C1 segment of cervical spinal cord (tissue), 14 donors: ENCODE measurements around the gene DHCR24.

Experiments
- DNase-seq, 14 donors: peaks; one replicate each; lab custom pipeline; 2025; lab: John Stamatoyannopoulos, UW

The DHCR24 gene

GRCh38 chr1:54865238-54866073 is 21.5 kb downstream of the DHCR24 start:
- DNase-seq = peak in 7 of 14 donors; percentile 6 to 50 (median 25)

DNA sequence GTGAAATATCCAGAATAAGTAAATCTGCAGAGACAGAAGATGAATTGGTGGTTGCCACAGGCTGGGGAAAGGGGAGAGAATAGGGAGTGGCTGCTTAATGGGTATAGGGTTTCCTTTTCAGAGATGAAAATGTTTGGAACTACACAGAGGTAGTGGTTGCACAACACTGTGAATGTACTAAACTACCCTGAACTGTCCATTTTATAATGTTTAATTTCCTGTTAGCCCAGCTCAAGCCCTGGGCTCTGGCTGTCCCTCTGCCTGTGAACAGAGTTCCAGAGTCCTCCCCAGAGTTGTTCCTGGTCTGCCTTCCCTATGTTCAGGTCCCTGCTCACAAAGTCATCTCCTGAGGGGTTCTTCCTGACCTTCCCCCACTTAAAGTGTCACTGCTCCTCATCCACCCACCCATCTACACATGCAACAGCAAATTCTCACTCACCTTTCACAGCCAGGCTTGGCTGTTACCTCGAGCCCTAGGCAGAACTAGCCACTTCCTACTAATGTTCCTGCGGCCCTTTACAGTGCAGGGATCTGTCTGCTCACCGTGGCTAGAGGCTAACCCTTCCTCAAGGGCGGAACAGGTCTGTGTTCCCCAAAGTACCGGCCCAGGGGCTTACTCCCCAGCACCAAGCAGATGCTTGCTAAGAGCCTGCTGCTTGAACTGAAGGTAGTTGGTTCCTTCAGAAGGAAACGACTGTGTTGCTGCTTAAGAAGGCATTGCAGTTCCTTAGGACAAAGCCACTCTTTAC is 22.4 kb downstream of the DHCR24 start:
- DNase-seq = no peak

DNA sequence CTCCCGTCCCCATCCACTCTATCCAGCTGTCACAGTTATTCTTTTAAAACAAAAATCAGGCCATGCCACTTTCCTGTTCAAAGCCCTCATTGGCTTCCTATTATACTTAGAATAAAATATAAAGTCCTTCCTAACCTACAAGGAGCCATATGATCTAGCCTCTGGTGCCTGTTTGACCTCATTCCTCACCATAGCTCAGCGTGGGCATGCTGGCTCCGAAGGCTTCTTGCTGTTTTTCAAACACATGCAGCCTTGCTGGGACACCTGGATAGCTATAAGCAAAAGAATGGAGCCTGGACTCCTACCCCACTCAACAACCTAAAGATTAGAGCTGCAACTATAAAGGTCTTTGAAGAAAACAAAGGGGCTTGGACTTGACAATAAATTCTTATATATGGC is 23.7 kb downstream of the DHCR24 start:
- DNase-seq = no peak

DNA sequence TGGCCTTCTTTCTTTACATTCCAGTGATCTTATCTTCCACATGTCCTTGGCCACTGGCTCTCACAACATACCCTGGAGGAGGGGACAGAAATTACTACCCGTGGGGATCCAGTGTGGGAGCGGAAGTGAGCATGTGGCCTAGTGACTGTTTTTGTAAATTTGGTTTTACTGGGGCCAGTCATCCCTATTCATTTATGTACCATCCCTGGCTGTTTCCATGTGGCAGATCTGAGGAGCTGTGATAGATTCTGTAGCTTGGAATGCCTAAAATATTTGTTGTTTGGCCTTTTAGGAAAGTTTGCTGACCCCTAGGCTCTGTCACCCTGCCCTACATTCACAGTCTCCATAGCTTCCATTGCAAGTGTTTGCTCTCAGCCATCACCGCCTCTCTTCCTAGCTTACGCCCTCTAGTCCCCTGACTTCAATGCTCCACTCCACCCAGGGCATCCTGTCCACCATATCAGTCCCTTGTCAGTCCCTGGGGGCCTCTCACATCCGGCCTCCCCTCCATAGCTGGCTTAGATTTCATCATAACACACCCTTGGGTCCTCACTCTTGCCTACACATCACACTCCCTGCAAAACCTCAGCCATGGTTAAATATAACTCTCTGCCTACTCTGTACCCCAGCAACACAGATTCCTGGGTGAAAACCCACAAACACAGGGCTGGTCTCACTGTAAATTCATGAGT is 25.8 kb downstream of the DHCR24 start:
- no peak for DNase-seq

GRCh38 chr1:54859700-54860391 is 27.1 kb downstream of the DHCR24 start:
- DNase-seq = no peak

DNA sequence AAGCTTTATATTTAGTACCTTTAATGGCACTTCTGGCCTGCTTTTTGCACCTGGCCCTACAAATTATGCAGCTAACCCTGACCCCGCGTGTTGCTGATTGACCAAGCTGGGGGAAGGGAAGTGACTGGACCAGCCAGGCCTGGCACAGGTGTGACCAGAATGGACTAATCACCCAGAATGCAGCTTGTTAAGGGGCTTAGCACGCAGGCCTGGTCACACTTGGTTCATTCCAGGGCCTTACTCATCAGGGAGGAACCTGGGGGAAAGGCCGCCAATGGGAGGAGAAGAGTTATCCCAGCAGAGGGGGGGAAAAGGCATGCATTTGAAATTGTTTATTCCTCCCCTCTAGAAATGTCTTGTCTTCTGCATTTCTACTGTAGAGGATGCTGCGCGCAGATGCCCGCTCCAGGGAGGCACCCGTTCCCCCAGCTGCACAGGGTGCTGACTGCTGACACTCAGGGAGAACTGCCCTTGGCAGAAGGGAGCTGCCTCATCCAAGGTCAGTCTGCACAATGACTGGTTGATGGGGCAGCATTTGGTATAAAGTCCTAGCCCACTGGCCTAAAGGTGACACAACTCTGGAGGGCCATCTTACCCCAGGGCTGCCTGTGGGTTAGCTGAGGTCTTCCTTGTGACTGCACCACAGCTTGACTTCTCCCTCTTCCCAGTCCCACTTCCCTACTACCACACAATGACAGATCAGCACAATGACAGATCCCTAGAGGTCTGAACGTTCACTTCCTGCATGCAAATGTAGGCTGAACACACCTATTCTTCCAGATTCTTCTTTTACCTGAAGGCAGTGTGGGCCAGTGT is 29.0 kb downstream of the DHCR24 start:
- DNase-seq = no peak

- no peak for DNase-seq
These were observed 29.9 kb downstream of the DHCR24 start for GRCh38 chr1:54857141-54857540.

DNA sequence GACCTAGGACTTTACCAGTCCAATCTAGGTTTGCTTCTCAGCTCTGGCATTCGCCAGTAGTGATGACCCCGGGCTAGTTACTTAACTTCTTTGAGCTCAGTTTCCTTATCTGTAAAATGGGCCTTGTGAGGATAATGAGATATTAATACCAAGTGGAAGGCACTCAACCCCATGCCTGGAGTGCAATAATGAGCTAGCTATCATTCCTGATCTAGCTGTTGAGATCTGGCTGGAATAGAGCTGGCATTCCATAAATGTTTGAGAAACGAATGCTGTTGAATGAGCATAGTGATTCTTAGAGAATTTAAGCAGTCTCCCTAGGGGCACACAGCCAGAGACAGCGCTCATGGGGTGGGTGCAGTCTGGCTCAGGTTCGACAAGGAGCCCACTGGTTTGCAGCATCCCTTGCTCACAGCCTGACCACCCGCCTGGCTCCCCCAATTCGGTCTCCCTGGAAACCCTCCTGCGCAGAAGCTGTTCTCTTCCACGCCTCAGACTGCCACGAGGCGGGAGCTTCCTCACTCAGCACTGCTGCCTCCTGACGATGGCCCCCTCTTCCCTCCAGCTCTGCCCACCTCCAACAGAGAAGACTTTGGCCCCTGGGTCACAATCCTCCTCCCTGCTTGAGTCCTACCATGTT is 32.5 kb downstream of the DHCR24 start:
- DNase-seq = no peak

DNA sequence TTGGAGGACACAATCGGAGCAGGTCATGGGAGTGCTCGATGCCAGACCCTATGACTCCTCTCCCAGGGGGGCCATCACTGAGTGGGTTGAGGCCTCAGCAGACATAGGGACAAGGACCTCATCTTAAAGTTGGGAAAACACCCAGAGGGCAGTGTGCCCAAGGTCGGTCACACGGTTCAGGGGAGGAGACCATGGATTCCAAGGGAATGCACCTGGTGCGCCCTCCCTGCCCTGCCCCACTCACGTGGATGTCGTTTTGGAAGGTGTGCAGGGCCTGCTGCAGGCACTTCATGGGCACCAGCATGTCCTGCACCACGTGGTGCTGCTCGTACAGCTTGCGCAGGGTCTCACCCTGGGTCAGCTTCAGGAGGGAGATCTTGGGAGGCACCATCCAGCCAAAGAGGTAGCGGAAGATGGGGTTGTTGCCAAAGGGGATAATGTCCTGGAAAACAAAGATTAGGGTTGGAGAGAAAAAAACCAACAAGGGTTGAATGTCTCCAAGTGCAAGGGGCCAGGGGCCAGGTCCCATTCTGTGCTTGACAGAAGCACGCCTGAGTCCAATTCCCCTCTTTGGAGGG is 33.1 kb downstream of the DHCR24 start:
- DNase-seq = no peak

GRCh38 chr1:54853096-54853792 is 33.8 kb downstream of the DHCR24 start:
- no peak for DNase-seq

DNA sequence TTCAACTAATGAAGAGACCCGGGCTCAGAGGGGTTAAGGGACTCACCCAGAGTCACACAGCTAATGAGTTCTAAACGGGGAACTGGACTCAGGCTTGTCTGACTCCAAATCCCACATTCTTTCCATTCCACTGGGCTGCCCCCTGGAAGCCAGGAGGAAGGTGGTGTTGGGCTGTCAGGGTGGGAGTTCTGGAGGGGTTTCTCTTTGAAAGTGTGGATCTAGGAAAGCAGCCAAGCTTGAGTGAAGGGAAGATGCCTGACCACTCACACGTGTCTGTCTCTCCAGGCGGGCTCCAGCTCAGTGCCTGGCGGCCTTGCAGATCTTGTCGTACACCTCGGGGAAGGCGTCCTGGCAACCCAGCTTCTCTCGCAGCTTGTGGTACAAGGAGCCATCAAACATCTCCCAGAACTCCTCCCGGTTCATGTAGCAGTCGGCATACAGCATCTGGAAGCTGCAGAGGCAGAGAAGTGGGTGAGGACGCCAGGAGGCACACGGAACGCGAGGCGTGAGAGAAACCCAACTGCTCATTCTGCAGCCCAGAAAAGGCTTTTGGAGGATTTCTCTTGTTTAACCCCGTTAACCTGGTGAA is 35.0 kb downstream of the DHCR24 start:
- no peak for DNase-seq

- no peak for DNase-seq
These were observed 35.6 kb downstream of the DHCR24 start for GRCh38 chr1:54851406-54851805.

DNA sequence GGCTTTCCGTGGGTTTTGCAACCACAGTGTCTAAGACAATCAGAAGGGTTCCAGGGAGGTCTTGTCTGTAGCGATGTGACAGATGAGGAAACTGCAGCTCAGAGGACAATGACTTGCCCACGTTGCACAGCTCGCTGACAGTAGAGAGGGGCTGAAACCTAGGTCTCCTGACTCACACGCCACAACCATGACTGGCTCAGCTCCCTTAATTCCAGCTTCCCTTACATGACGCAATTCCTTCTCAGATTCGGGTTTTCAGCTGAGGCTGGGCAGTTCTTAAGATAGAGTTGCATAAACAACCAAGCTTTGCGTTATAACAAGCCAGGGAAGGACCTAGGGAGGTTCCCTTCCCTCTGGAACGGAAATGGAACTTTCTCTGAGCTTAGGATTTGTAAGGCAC is 36.3 kb downstream of the DHCR24 start:
- no peak for DNase-seq

DNA sequence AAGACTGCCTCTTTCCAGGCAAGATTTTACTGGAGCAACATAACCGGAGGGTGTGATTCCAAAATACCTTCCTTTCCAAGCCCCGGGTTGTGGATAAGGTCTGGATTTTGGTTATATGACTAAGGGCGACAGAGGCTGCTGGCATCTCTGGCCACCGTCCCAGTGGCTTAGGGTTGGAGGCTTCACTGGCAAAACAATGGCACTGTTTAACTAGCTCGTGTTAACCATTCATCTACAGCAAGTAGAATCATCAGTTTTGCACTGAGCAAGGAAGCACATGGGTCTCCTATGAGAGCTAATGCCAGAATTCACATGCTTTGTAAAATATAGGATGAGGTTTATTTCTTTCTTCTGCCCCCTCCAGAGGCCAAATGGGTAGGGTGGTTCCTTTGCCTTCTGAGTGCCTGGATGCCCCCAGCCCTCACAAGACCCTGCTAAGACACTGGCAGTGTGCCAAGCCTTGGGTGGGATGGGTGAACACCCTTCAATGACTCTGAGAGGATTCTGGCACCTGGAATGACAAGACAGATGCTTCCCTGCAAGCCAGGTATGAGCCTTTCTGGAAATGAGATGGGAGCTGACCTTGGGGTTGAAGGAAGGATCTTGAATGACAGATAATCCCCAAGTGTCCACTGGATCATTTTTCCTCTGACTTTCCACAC is 36.8 kb downstream of the DHCR24 start:
- DNase-seq = peak in 4 of 14 donors; percentile 8 to 35 (median 26)

- DNase-seq = no peak
These were observed 37.6 kb downstream of the DHCR24 start for GRCh38 chr1:54849219-54850068.

- no peak for DNase-seq
These were observed 38.7 kb downstream of the DHCR24 start for GRCh38 chr1:54848134-54848948.
